ENCODE results near the gene GNAL. TPM values are rescaled to one million over a fixed set of nuclear protein-coding genes. Genes with fewer than 3 reads are reported as not detected.

Gene GNAL
- total RNA-seq, 1 experiment from 2014 or later, result 0.61 TPM

- TF ChIP-seq, protein P1, sequence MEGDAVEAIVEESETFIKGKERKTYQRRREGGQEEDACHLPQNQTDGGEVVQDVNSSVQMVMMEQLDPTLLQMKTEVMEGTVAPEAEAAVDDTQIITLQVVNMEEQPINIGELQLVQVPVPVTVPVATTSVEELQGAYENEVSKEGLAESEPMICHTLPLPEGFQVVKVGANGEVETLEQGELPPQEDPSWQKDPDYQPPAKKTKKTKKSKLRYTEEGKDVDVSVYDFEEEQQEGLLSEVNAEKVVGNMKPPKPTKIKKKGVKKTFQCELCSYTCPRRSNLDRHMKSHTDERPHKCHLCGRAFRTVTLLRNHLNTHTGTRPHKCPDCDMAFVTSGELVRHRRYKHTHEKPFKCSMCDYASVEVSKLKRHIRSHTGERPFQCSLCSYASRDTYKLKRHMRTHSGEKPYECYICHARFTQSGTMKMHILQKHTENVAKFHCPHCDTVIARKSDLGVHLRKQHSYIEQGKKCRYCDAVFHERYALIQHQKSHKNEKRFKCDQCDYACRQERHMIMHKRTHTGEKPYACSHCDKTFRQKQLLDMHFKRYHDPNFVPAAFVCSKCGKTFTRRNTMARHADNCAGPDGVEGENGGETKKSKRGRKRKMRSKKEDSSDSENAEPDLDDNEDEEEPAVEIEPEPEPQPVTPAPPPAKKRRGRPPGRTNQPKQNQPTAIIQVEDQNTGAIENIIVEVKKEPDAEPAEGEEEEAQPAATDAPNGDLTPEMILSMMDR (IDR thresholded peaks at IDR 0.05; ENCODE audit: unreplicated experiment), result peak; percentile 60
- Mint-ChIP-seq H3K27me3 (ENCODE audit: unreplicated experiment) (no peaks in the 10 kb centered on the region), H3K4me3 (ENCODE audit: low read depth, unreplicated experiment) (no peak overlapping the region), H3K36me3 (ENCODE audit: insufficient read depth, unreplicated experiment) (no peaks in the 10 kb centered on the region), H3K27ac (ENCODE audit: unreplicated experiment) (no peak overlapping the region), H3K9me3 (ENCODE audit: low read depth, unreplicated experiment) (no peaks in the 10 kb centered on the region), H3K4me1 (ENCODE audit: low read depth, unreplicated experiment) (peaks cover 6% of the 10 kb centered on the region)
- peak; percentile 50 for DNase-seq
- intact Hi-C loops (cut with micrococcal nuclease; ENCODE audit: unreplicated experiment), result loop anchor here (1.0 to 5.0 kb wide), 2 partner anchors 139 to 215 kb away; no protein-coding TSS in a partner anchor
- CTCF ChIA-PET, result interaction anchor here (1.0 to 2.2 kb wide), 2 partner anchors 109 to 139 kb away, joined by 3 to 14 read pairs; partner anchors contain the start of gene IMPA2
- BruUV-seq (replicated peaks), result no TSS peak
Measured at GRCh38 chr18:11872479-11873136, 183.5 kb downstream of the GNAL start.

- Mint-ChIP-seq H3K36me3 (ENCODE audit: insufficient read depth, unreplicated experiment) (no peaks in the 10 kb centered on the region), H3K4me3 (ENCODE audit: low read depth, unreplicated experiment) (no peak overlapping the region), H3K4me1 (ENCODE audit: low read depth, unreplicated experiment) (peaks cover 6% of the 10 kb centered on the region), H3K9me3 (ENCODE audit: low read depth, unreplicated experiment) (no peaks in the 10 kb centered on the region), H3K27ac (ENCODE audit: unreplicated experiment) (no peak overlapping the region), H3K27me3 (ENCODE audit: unreplicated experiment) (no peaks in the 10 kb centered on the region)
- CTCF ChIA-PET, result no interaction called here
- intact Hi-C loops (cut with micrococcal nuclease; ENCODE audit: unreplicated experiment), result loop anchor here (5.0 kb wide), 1 partner anchor 217 kb away; no protein-coding TSS in a partner anchor
- BruUV-seq (replicated peaks), result no TSS peak
- DNase-seq, result no peak
- TF ChIP-seq, protein P1 (IDR thresholded peaks at IDR 0.05; ENCODE audit: unreplicated experiment), result no peak
Measured at GRCh38 chr18:11873670-11874340, 184.7 kb downstream of the GNAL start.

DNA sequence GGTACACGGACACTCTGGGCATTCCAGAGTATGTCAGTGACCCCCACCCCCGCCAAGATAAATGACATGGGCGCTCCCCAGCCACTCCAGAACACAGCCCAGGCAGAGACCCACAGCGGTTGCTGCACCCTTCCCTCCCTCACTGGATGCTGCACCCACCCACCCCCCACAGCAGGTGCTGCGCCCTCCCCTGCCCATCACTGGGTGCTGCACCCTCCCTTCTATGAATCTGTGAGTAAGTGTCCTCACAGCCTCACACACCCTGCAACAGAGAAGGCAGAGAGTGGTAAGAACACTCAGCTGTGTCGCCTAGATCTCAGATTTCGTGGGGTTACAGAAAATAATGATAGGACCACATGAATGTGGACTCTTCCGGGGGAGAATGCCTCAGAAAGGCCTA is 185.6 kb downstream of the GNAL start:
- Mint-ChIP-seq H3K36me3 (ENCODE audit: insufficient read depth, unreplicated experiment) (no peaks in the 10 kb centered on the region), H3K27ac (ENCODE audit: unreplicated experiment) (no peak overlapping the region), H3K27me3 (ENCODE audit: unreplicated experiment) (no peaks in the 10 kb centered on the region), H3K9me3 (ENCODE audit: low read depth, unreplicated experiment) (no peaks in the 10 kb centered on the region), H3K4me3 (ENCODE audit: low read depth, unreplicated experiment) (no peak overlapping the region), H3K4me1 (ENCODE audit: low read depth, unreplicated experiment) (peaks cover 6% of the 10 kb centered on the region)
- no TSS peak for BruUV-seq (replicated peaks)
- no peak for DNase-seq
- intact Hi-C loops (cut with micrococcal nuclease; ENCODE audit: unreplicated experiment), result loop anchor here (5.0 kb wide), 1 partner anchor 217 kb away; no protein-coding TSS in a partner anchor
- TF ChIP-seq, protein P1 (IDR thresholded peaks at IDR 0.05; ENCODE audit: unreplicated experiment), result peak; percentile 12
- CTCF ChIA-PET, result no interaction called here

- H3K36me3 Mint-ChIP-seq (ENCODE audit: insufficient read depth, unreplicated experiment), result no peaks in the 10 kb centered on the region
- no peaks in the 10 kb centered on the region for H3K9me3 Mint-ChIP-seq (ENCODE audit: low read depth, unreplicated experiment)
- DNase-seq, result no peak
- H3K4me3 Mint-ChIP-seq (ENCODE audit: low read depth, unreplicated experiment), result no peak overlapping the region
- H3K27ac Mint-ChIP-seq (ENCODE audit: unreplicated experiment), result no peak overlapping the region
- peaks cover 11% of the 10 kb centered on the region for H3K27me3 Mint-ChIP-seq (ENCODE audit: unreplicated experiment)
- TF ChIP-seq, protein P1 (IDR thresholded peaks at IDR 0.05; ENCODE audit: unreplicated experiment), result no peak
- peaks cover 4% of the 10 kb centered on the region for H3K4me1 Mint-ChIP-seq (ENCODE audit: low read depth, unreplicated experiment)
- CTCF ChIA-PET, result interaction anchor here (1.0 kb wide), 1 partner anchor 17 kb away, joined by 3 read pairs; no protein-coding TSS in a partner anchor
- intact Hi-C loops (cut with micrococcal nuclease; ENCODE audit: unreplicated experiment), result no loop called here
- no TSS peak for BruUV-seq (replicated peaks)
Measured at GRCh38 chr18:11877497-11878135, 188.6 kb downstream of the GNAL start.
